Neuronal stem cell (in vitro differentiated cells): ENCODE results near the gene TRPM3.
A peak's percentile ranks its signal among the peaks of the same experiment; 100 is the strongest.

ENCODE experiments used
- DNase-seq: peaks from one replicate; pipeline ENCODE4 v3.0.0-alpha.2; 2013; ENCODE audit warnings: low spot score
- H2AFZ ChIP-seq: one replicate; pipeline ENCODE4 v1.6.1; 2013; ENCODE audit warnings: mild to moderate bottlenecking, low read length, inconsistent platforms
- H2AK5ac ChIP-seq: 2 replicates; pipeline ENCODE4 v1.6.1; 2013; ENCODE audit warnings: low read depth, mild to moderate bottlenecking, inconsistent platforms, low read length, moderate library complexity, mixed read lengths
- H2BK120ac ChIP-seq: 2 replicates; pipeline ENCODE4 v1.6.1; 2013; ENCODE audit warnings: low read depth, mild to moderate bottlenecking, inconsistent platforms, low read length, moderate library complexity, mixed read lengths
- H2BK12ac ChIP-seq: one replicate; pipeline ENCODE4 v1.6.1; 2013; ENCODE audit warnings: low read length, inconsistent platforms
- H2BK15ac ChIP-seq: 2 replicates; pipeline ENCODE4 v1.6.1; 2013; ENCODE audit warnings: mild to moderate bottlenecking, low read length, inconsistent platforms, mixed read lengths
- H2BK5ac ChIP-seq: one replicate; pipeline ENCODE4 v1.6.1; 2013; ENCODE audit warnings: inconsistent platforms, mild to moderate bottlenecking, low read length, moderate library complexity
- H3K14ac ChIP-seq: one replicate; pipeline ENCODE4 v1.6.1; 2013; ENCODE audit warnings: low read length, inconsistent platforms
- H3K18ac ChIP-seq: 2 replicates; pipeline ENCODE4 v1.6.1; 2013; ENCODE audit warnings: low read length, inconsistent platforms
- H3K23ac ChIP-seq: 2 replicates; pipeline ENCODE4 v1.6.1; 2013; ENCODE audit warnings: low read depth, mild to moderate bottlenecking, mixed read lengths, low read length, inconsistent platforms; ENCODE audit not compliant: poor library complexity
- H3K27ac ChIP-seq: replicated peaks from 3 replicates; pipeline ENCODE4 v1.5.1; 2013; ENCODE audit warnings: low read length, inconsistent platforms
- H3K27me3 ChIP-seq, 3 experiments: 2 replicates each; pipeline ENCODE4 v1.6.1; 2013; ENCODE audit warnings: low read length in 3 of 3, mild to moderate bottlenecking in 2 of 3, inconsistent platforms in 1 of 3, low read depth in 1 of 3, mixed read lengths in 1 of 3, moderate library complexity in 1 of 3; ENCODE audit not compliant: control insufficient read depth in 3 of 3, insufficient read depth in 3 of 3
- H3K36me3 ChIP-seq, 2 donors: replicated peaks in 1 of 2; 2 replicates each; pipeline ENCODE4 v1.6.1; 2013; ENCODE audit warnings: low read length in 2 of 2; ENCODE audit not compliant: control insufficient read depth in 2 of 2, insufficient read depth in 2 of 2
- H3K4ac ChIP-seq: 2 replicates; pipeline ENCODE4 v1.6.1; 2013; ENCODE audit warnings: inconsistent platforms, mild to moderate bottlenecking, low read length, moderate library complexity
- H3K4me1 ChIP-seq, 2 donors: 1 replicate in 1 of 2; 2 replicates in 1 of 2; pipeline ENCODE4 v1.6.1; 2013; ENCODE audit warnings: low read length in 2 of 2, low read depth in 1 of 2; ENCODE audit not compliant: control insufficient read depth in 2 of 2, insufficient read depth in 1 of 2
- H3K4me2 ChIP-seq: one replicate; pipeline ENCODE4 v1.6.1; 2013; ENCODE audit warnings: mild to moderate bottlenecking, low read length, inconsistent platforms; ENCODE audit not compliant: insufficient read depth, poor library complexity, severe bottlenecking
- H3K4me3 ChIP-seq, 2 donors: 2 replicates each; pipeline ENCODE4 v1.5.1; 2013; ENCODE audit warnings: low read length in 2 of 2, mild to moderate bottlenecking in 2 of 2, inconsistent platforms in 1 of 2, moderate library complexity in 1 of 2
- H3K79me1 ChIP-seq: one replicate; pipeline ENCODE4 v1.6.1; 2013; ENCODE audit warnings: low read depth, mild to moderate bottlenecking, inconsistent platforms, low read length, moderate library complexity
- H3K9ac ChIP-seq: one replicate; pipeline ENCODE4 v1.6.1; 2013; ENCODE audit warnings: mild to moderate bottlenecking, low read depth, low read length, inconsistent platforms; ENCODE audit not compliant: poor library complexity
- H3K9me3 ChIP-seq, 2 donors: replicated peaks in 1 of 2; 2 replicates each; pipeline versions ENCODE3 to v1.6.1; 2013; ENCODE audit warnings: low read length in 2 of 2, mild to moderate bottlenecking in 2 of 2, inconsistent platforms in 1 of 2, low read depth in 1 of 2, mixed read lengths in 1 of 2, moderate library complexity in 1 of 2; ENCODE audit not compliant: control insufficient read depth in 2 of 2, insufficient read depth in 1 of 2
- H4K8ac ChIP-seq: one replicate; pipeline ENCODE4 v1.6.1; 2013; ENCODE audit warnings: low read depth, mild to moderate bottlenecking, inconsistent platforms, low read length, moderate library complexity
- H4K91ac ChIP-seq: one replicate; pipeline ENCODE4 v1.6.1; 2013; ENCODE audit warnings: low read length, low read depth, mild to moderate bottlenecking, inconsistent platforms; ENCODE audit not compliant: poor library complexity
- WGBS, 2 donors: extraction: QIAGEN DNeasy Blood & Tissue Kit; methylation state at CpG; one replicate each; pipeline ENCODE4 v1.1.7; 2013; ENCODE audit warnings: missing lambda C conversion rate in 2 of 2, mixed read lengths in 1 of 2; ENCODE audit not compliant: insufficient read length in 2 of 2, insufficient replicate concordance in 1 of 2; ENCODE audit errors: extremely low coverage in 2 of 2; 5-methylcytosine and 5-hydroxymethylcytosine counted together

TRPM3 gene

GRCh38 chr9:70865471-70865870 lies 255.9 kb downstream of the TRPM3 start:
- H4K8ac ChIP-seq, result no peak overlapping the region
- H3K4me1 ChIP-seq, result peaks cover 3 to 5% of the 10 kb centered on the region in 2 donors
- no peak overlapping the region for H2BK12ac ChIP-seq
- no peak overlapping the region for H4K91ac ChIP-seq
- no peak overlapping the region for H2BK120ac ChIP-seq
- no peak overlapping the region for H2AK5ac ChIP-seq
- H3K27ac ChIP-seq, result no peak overlapping the region
- no peak overlapping the region for H3K4ac ChIP-seq
- no peak overlapping the region for H3K23ac ChIP-seq
- H2AFZ ChIP-seq, result no peak overlapping the region
- H3K9ac ChIP-seq, result no peak overlapping the region
- no peak overlapping the region for H2BK5ac ChIP-seq
- peaks cover 3 to 11% of the 10 kb centered on the region in 2 donors for H3K36me3 ChIP-seq
- peaks cover 1% of the 10 kb centered on the region for H3K79me1 ChIP-seq
- H3K14ac ChIP-seq, result no peak overlapping the region
- H2BK15ac ChIP-seq, result no peak overlapping the region
- H3K4me3 ChIP-seq, result no peak overlapping the region
- no peaks in the 10 kb centered on the region for H3K27me3 ChIP-seq
- H3K4me2 ChIP-seq, result no peak overlapping the region
- no peak overlapping the region for H3K18ac ChIP-seq
- peaks cover 0 to 4% of the 10 kb centered on the region in 2 donors for H3K9me3 ChIP-seq
- no CpG with 5 or more reads among the region's 2 CpGs for WGBS, 2 donors
- DNase-seq, result no peak

GRCh38 chr9:70861797-70862196 lies 259.6 kb downstream of the TRPM3 start:
- Histone ChIP-seq H4K8ac (no peak overlapping the region), H3K27me3 (no peaks in the 10 kb centered on the region), H2AK5ac (no peak overlapping the region), H3K9ac (no peak overlapping the region), H2BK12ac (no peak overlapping the region), H3K23ac (no peak overlapping the region), H2BK5ac (no peak overlapping the region), H3K4ac (no peak overlapping the region), H3K4me3 (no peak overlapping the region), H3K79me1 (peaks cover 1% of the 10 kb centered on the region), H4K91ac (no peak overlapping the region), H3K36me3 (peaks cover 10 to 21% of the 10 kb centered on the region in 2 donors), H2BK120ac (no peak overlapping the region), H3K4me2 (no peak overlapping the region), H3K9me3 (no peaks in the 10 kb centered on the region), H2AFZ (no peak overlapping the region), H2BK15ac (no peak overlapping the region), H3K27ac (no peak overlapping the region), H3K14ac (no peak overlapping the region), H3K18ac (no peak overlapping the region), H3K4me1 (peaks cover 3 to 5% of the 10 kb centered on the region in 2 donors)
- no CpG with 5 or more reads among the region's 4 CpGs for WGBS, 2 donors
- DNase-seq, result no peak

GRCh38 chr9:70861376-70861775 lies 260.0 kb downstream of the TRPM3 start:
- no peak for DNase-seq
- Histone ChIP-seq H2BK12ac (no peak overlapping the region), H3K9ac (no peak overlapping the region), H2BK5ac (no peak overlapping the region), H3K27me3 (no peaks in the 10 kb centered on the region), H2AFZ (no peak overlapping the region), H3K9me3 (no peaks in the 10 kb centered on the region), H3K18ac (no peak overlapping the region), H3K23ac (no peak overlapping the region), H2AK5ac (no peak overlapping the region), H3K4ac (no peak overlapping the region), H2BK120ac (no peak overlapping the region), H3K27ac (no peak overlapping the region), H3K79me1 (peaks cover 1% of the 10 kb centered on the region), H3K4me2 (no peak overlapping the region), H3K14ac (no peak overlapping the region), H3K4me3 (no peak overlapping the region), H2BK15ac (no peak overlapping the region), H3K4me1 (peaks cover 3 to 5% of the 10 kb centered on the region in 2 donors), H4K8ac (no peak overlapping the region), H3K36me3 (peaks cover 10 to 21% of the 10 kb centered on the region in 2 donors), H4K91ac (no peak overlapping the region)
- WGBS, 2 donors, result no CpG with 5 or more reads among the region's 3 CpGs

- H3K14ac ChIP-seq, result peak overlapping the region; percentile 56
- H4K8ac ChIP-seq, result no peak overlapping the region
- no CpG with 5 or more reads among the region's 2 CpGs for WGBS, 2 donors
- H3K18ac ChIP-seq, result no peak overlapping the region
- no peak overlapping the region for H3K9ac ChIP-seq
- no peak overlapping the region for H3K4me2 ChIP-seq
- DNase-seq, result no peak
- H3K79me1 ChIP-seq, result no peaks in the 10 kb centered on the region
- no peak overlapping the region for H3K4me3 ChIP-seq
- H3K4ac ChIP-seq, result no peak overlapping the region
- H2AFZ ChIP-seq, result no peak overlapping the region
- H3K23ac ChIP-seq, result no peak overlapping the region
- peaks cover 10 to 21% of the 10 kb centered on the region in 2 donors for H3K36me3 ChIP-seq
- no peaks in the 10 kb centered on the region for H3K4me1 ChIP-seq
- H2BK120ac ChIP-seq, result no peak overlapping the region
- no peak overlapping the region for H4K91ac ChIP-seq
- H2BK15ac ChIP-seq, result no peak overlapping the region
- H3K9me3 ChIP-seq, result no peaks in the 10 kb centered on the region
- no peaks in the 10 kb centered on the region for H3K27me3 ChIP-seq
- no peak overlapping the region for H2BK5ac ChIP-seq
- H2BK12ac ChIP-seq, result no peak overlapping the region
- H3K27ac ChIP-seq, result no peak overlapping the region
- no peak overlapping the region for H2AK5ac ChIP-seq
Measured at GRCh38 chr9:70859694-70860093, 261.7 kb downstream of the TRPM3 start.
